OCI-LY7 (cell line): Measurements from ENCODE around the gene AOPEP.

Experiments
- EZH2phosphoT487 ChIP-seq: fragments of 200-600 bp; sonication (generic); IDR thresholded peaks from 2 replicates; pipeline ENCODE4 v1.6.1; 2018; ENCODE audit warnings: low read depth, borderline replicate concordance, mild to moderate bottlenecking, mixed run types, antibody characterized with exemption, low read length, moderate library complexity, mixed read lengths
- TF ChIP-seq, protein P1 (sequence below): fragments of 200-600 bp; sonication (generic); conservative IDR thresholded peaks from 2 replicates; pipeline ENCODE4 v1.5.1; 2014; ENCODE audit warnings: mild to moderate bottlenecking, antibody characterized with exemption, low read length, moderate library complexity, mixed read lengths

DNA sequence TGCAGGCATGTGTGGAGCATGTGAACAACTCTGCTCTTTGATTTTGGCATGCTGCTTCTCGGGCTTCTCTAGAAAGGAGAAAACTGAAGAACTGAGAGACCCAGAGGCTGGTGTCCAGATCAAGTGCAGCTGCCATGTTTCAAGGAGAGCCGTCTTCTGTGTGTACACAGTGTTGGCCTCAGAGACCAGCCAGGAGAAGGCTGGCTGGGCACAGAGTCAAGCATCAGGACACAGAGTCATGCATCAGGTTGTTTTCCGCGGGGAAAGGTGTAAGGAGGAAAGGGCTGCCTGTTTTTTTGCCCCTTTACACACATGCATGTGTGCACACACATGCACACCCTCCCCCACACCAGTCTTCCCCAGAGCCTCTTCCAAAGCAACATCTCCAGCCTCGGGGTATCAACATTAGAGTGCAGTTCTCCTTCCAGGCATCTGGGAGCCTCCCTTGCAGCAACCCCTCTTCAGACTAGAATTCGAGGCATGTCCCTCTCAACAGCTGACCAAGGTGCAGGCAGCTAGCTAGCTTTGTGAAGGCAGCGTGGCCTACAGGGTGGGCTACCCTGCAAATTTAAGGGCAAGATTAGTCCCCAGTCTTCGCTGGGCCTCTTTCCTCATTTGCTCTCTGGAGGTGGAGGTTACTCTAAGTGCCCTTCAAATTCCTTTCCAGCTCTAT, 180.9 kb downstream of the AOPEP start:
- TF ChIP-seq, protein P1, sequence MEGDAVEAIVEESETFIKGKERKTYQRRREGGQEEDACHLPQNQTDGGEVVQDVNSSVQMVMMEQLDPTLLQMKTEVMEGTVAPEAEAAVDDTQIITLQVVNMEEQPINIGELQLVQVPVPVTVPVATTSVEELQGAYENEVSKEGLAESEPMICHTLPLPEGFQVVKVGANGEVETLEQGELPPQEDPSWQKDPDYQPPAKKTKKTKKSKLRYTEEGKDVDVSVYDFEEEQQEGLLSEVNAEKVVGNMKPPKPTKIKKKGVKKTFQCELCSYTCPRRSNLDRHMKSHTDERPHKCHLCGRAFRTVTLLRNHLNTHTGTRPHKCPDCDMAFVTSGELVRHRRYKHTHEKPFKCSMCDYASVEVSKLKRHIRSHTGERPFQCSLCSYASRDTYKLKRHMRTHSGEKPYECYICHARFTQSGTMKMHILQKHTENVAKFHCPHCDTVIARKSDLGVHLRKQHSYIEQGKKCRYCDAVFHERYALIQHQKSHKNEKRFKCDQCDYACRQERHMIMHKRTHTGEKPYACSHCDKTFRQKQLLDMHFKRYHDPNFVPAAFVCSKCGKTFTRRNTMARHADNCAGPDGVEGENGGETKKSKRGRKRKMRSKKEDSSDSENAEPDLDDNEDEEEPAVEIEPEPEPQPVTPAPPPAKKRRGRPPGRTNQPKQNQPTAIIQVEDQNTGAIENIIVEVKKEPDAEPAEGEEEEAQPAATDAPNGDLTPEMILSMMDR = no peak
- TF ChIP-seq EZH2phosphoT487 = no peak
